ENCODE results near the gene NFATC1.

- TF ChIP-seq EP300 (IDR thresholded peaks at IDR 0.05) (no peak), CTCF (IDR thresholded peaks at IDR 0.05) (no peak)
Measured at GRCh38 chr18:79526468-79527460, 131.0 kb downstream of the NFATC1 start.

All from ovary (tissue), 3 donors.